Cardiac muscle cell (in vitro differentiated cells and primary cell): ENCODE measurements around the gene SLC25A11. TPM values are rescaled to one million over a fixed set of nuclear protein-coding genes. Genes with fewer than 3 reads are reported as not detected.
"Not testable (repeated sequence)": the region's sequence is repeated elsewhere in the genome, so short reads cannot be mapped to it uniquely, and the experiment has no call there.

Experiments used
- DNase-seq, 2 donors: peaks; one replicate each; pipeline versions ENCODE4 v3.0.0 to v3.0.0-alpha.2; 2010 to 2017; ENCODE audit warnings: low read depth in 1 of 2, low spot score in 1 of 2
- H3K27ac ChIP-seq: fragments of 200-600 bp; sonication (generic); 2 replicates; pipeline ENCODE4 v1.5.1; 2016
- H3K27me3 ChIP-seq: fragments of 200-600 bp; sonication (generic); 2 replicates; pipeline ENCODE4 v1.6.0; 2016; ENCODE audit warnings: control low read depth
- H3K36me3 ChIP-seq: fragments of 200-600 bp; sonication (generic); 2 replicates; pipeline ENCODE4 v1.5.1; 2016; ENCODE audit warnings: control low read depth
- H3K4me1 ChIP-seq: fragments of 200-600 bp; sonication (generic); 2 replicates; pipeline ENCODE4 v1.8.1; 2017; ENCODE audit warnings: low read depth, mild to moderate bottlenecking, mixed run types
- H3K4me3 ChIP-seq: fragments of 200-600 bp; sonication (generic); 2 replicates; pipeline ENCODE4 v1.5.1; 2016; ENCODE audit warnings: mild to moderate bottlenecking
- H3K9me3 ChIP-seq: fragments of 200-600 bp; sonication (generic); 2 replicates; pipeline ENCODE4 v1.5.1; 2017; ENCODE audit warnings: low read depth, mild to moderate bottlenecking, control low read depth
- CTCF ChIP-seq: IDR thresholded peaks from 2 replicates; pipeline ENCODE4 v1.5.1; 2012; ENCODE audit warnings: low read depth, mild to moderate bottlenecking, low read length
- polyA plus RNA-seq: library from polyadenylated mRNA; unstranded; fragments of >200 nt; fragmentation: Nextera tagmentation; extraction: Ambion mirVana; gene quantifications from 2 replicates; pipeline ENCODE4 v1.2.1, GENCODE V29; 2016
- total RNA-seq: library from RNA; depleted of rRNA; stranded (reverse); fragments of >200 nt; gene quantifications from 2 replicates; pipeline ENCODE4 v1.2.3, GENCODE V29; 2016

Gene SLC25A11
- total and polyA plus RNA-seq, 2 experiments from 2014 or later = 127 to 223 TPM

GRCh38 chr17:4932756-4933155 lies 7.1 kb downstream of the SLC25A11 start:
- no peak for DNase-seq
- Histone ChIP-seq H3K27me3 (no peaks in the 10 kb centered on the region), H3K4me3 (no peak overlapping the region), H3K36me3 (peaks cover 7% of the 10 kb centered on the region), H3K9me3 (no peaks in the 10 kb centered on the region), H3K4me1 (no peaks in the 10 kb centered on the region), H3K27ac (no peak overlapping the region)
- TF ChIP-seq CTCF = no peak

DNA sequence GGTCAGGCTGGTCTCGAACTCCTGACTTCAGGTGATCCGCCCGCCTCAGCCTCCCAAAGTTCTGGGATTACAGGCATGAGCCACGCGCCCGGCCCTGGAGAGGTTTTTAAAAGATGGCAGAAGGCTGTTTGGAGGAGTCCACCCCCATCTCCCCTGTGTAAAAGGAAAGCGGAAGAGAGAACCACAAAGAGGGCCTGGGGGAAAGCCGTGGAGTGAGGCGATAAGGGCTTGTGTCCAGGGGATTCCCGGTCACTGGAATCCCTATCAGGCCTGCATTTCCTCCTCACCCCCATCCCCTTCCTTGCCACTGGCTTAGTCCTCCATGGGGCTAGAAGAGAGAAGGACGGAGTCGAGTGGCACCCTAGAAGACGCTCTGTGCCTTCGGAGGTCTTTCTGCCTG lies 7.9 kb downstream of the SLC25A11 start, which contains the start of gene GP1BA:
TSS of gene GP1BA (plus strand) at position 315 of the 400 bp plus-strand sequence. CDS start 328 bp downstream, outside the sequence.
- Histone ChIP-seq H3K27ac (no peak within 1 kb of the TSS), H3K9me3 (no peaks in the 10 kb centered on the region), H3K4me1 (no peaks in the 10 kb centered on the region), H3K27me3 (no peaks in the 10 kb centered on the region), H3K36me3 (no peaks in the 10 kb centered on the region), H3K4me3 (no peak within 1 kb of the TSS)
- no peak for DNase-seq
- TF ChIP-seq CTCF = no peak

DNA sequence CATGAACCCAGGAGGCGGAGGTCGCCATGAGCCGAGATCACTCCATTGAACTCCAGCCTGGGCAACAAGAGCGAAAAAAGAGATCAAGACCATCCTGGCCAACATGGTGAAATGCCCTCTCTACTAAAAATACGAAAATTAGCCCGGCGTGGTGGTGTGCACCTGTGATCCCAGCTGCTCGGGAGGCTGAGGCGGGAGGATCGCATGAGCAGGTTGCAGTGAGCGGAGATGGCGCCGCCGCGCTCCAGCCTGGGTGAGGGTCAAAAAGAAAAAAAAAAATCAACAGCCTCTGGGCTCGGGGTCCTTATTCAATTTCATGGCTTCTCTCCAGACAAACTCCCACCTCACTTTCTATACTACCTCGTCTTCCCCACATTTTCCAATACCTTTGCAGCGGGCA lies 11.0 kb downstream of the SLC25A11 start:
- Histone ChIP-seq H3K36me3 (no peaks in the 10 kb centered on the region), H3K27ac (no peak overlapping the region), H3K4me3 (no peak overlapping the region), H3K27me3 (no peaks in the 10 kb centered on the region), H3K9me3 (no peaks in the 10 kb centered on the region), H3K4me1 (no peaks in the 10 kb centered on the region)
- DNase-seq = no peak
- no peak for TF ChIP-seq CTCF

- not testable (repeated sequence) for H3K4me3 ChIP-seq, H3K36me3 ChIP-seq, H3K27me3 ChIP-seq, H3K4me1 ChIP-seq, H3K9me3 ChIP-seq, DNase-seq, H3K27ac ChIP-seq
Measured at GRCh38 chr17:4926577-4927335, 13.1 kb downstream of the SLC25A11 start.

- H3K9me3 ChIP-seq = no peaks in the 10 kb centered on the region
- H3K4me3 ChIP-seq = no peak overlapping the region
- H3K27me3 ChIP-seq = no peaks in the 10 kb centered on the region
- no peak overlapping the region for H3K27ac ChIP-seq
- TF ChIP-seq CTCF = no peak
- H3K4me1 ChIP-seq = peaks cover 7% of the 10 kb centered on the region
- H3K36me3 ChIP-seq = no peaks in the 10 kb centered on the region
- DNase-seq = no peak
Measured at GRCh38 chr17:4921320-4921719, 18.5 kb downstream of the SLC25A11 start.

GRCh38 chr17:4920351-4921048 lies 19.3 kb downstream of the SLC25A11 start:
- H3K4me1 ChIP-seq = peaks cover 7% of the 10 kb centered on the region
- no peak overlapping the region for H3K27ac ChIP-seq
- no peaks in the 10 kb centered on the region for H3K27me3 ChIP-seq
- H3K36me3 ChIP-seq = no peaks in the 10 kb centered on the region
- H3K4me3 ChIP-seq = no peak overlapping the region
- no peak for TF ChIP-seq CTCF
- no peaks in the 10 kb centered on the region for H3K9me3 ChIP-seq
- DNase-seq = peak in 1 of 2 donors; percentile 78
